Inflammatory macrophage (primary cell): ENCODE measurements around the gene ZNF316.

Experiments used
- DNase-seq, 2 donors: peaks; one replicate each; pipeline ENCODE4 v3.0.0-alpha.2; 2020 to 2022
- total RNA-seq, 18 experiments: gene quantifications; one replicate each; lab custom pipeline; 2026; ENCODE audit warnings: mixed read lengths in 6 of 18, inconsistent platforms in 2 of 18; lab: John Stamatoyannopoulos, UW

ZNF316 gene
- 16.3 to 251 (median 89.0) reads per million in 18 experiments for total RNA-seq

GRCh38 chr7:6636741-6637543 lies at the start of gene ZNF316:
TSS of gene ZNF316 (plus strand) at chr7:6637318. CDS start at chr7:6642410, 5,092 bp downstream.
- peak; percentile 76 to 91 for DNase-seq

GRCh38 chr7:6588566-6588965 lies 48.6 kb upstream of the ZNF316 start:
- DNase-seq: no peak

GRCh38 chr7:6589151-6589828 lies 47.8 kb upstream of the ZNF316 start:
- no peak for DNase-seq

GRCh38 chr7:6589829-6590644 lies 47.1 kb upstream of the ZNF316 start, which contains the start of gene INTS15:
TSS of gene INTS15 (plus strand) at chr7:6590021. CDS start at chr7:6590284, 263 bp downstream.
- DNase-seq: peak; percentile 77 to 87

- DNase-seq: no peak
These were observed 46.4 kb upstream of the ZNF316 start for GRCh38 chr7:6590645-6591110.

DNA sequence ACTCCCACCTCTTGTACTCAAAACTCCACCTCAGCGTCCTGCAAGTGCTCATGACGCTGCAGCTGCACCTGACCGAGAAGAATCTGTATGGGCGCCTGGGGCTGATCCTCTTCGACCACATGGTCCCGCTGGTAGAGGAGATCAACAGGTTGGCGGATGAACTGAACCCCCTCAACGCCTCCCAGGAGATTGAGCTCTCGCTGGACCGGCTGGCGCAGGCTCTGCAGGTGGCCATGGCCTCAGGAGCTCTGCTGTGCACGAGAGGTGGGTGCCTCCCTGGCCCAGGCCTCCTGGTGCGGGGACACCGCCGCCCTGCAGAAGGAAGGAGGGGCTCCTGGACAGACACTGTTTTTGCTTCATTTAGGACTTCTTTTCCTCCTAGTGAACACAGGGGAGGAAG lies 37.0 kb upstream of the ZNF316 start:
- no peak for DNase-seq

GRCh38 chr7:6604458-6604857 lies 32.7 kb upstream of the ZNF316 start:
- DNase-seq: no peak

DNA sequence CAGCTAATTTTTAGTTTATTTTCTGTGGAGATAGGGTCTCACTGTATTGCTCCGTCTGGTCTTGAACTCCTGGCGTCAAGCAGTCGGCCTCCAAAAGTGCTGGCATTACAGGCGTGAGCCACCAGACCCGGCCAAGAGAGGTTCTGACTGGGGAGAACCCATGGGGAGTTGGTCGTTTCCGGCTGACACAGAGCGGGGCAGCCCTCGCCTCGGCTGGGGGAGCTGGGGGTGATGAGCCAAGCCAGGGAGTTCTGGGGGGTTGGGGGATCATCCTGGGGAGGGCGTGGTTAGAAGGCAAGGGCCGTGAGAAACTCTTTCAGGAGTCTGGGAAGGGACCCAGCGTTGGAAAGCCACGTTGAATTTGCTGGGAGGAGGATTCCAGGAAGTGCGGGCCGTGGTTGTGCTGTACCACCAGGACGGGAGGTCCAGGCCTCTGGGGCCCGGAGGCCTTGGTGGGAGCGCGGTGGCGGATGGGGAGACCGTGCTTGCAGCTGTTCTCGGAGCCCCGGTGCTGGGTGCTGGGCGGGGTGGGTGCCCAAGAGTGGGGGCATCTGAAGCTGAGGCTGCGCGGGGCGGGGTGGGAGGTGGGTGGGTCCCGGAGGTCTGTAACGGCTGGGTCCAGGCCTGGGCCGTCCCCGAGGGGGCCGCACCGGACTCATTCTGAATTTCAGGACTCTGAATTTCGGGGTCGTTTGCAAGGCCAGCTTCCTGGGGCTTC lies 30.1 kb upstream of the ZNF316 start:
- no peak for DNase-seq

GRCh38 chr7:6607651-6608051 lies 29.5 kb upstream of the ZNF316 start:
- no peak for DNase-seq

DNA sequence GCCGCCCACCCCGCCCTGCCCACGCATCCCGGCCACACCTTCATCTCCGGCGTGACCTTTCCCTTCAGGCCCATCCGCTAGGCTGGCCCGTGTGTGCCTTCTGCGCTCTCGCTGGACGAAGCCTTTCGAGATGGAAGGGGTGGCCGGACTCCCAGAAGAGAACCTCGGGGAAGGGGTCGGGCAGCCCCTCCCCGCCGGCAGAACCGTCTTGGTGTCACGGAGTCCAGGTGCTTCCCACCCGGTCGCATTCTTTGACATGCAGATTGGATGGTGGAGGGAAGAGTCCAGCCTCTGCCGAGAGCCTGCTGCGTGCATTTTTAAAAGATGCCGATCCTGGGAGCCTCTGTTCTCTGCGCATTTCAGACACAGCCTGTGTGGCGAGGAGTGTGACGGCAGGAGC lies 29.0 kb upstream of the ZNF316 start:
- DNase-seq: no peak

- no peak for DNase-seq
These were observed 28.3 kb upstream of the ZNF316 start for GRCh38 chr7:6608794-6609193.

GRCh38 chr7:6612819-6613218 lies 24.3 kb upstream of the ZNF316 start:
- no peak for DNase-seq

- DNase-seq: no peak
These were observed 23.4 kb upstream of the ZNF316 start for GRCh38 chr7:6613706-6614105.

GRCh38 chr7:6614953-6615722 lies 22.0 kb upstream of the ZNF316 start, which contains the start of gene ZNF853:
TSS of gene ZNF853 (plus strand) at chr7:6615610. CDS start at chr7:6616175, 565 bp downstream.
- DNase-seq: no peak

DNA sequence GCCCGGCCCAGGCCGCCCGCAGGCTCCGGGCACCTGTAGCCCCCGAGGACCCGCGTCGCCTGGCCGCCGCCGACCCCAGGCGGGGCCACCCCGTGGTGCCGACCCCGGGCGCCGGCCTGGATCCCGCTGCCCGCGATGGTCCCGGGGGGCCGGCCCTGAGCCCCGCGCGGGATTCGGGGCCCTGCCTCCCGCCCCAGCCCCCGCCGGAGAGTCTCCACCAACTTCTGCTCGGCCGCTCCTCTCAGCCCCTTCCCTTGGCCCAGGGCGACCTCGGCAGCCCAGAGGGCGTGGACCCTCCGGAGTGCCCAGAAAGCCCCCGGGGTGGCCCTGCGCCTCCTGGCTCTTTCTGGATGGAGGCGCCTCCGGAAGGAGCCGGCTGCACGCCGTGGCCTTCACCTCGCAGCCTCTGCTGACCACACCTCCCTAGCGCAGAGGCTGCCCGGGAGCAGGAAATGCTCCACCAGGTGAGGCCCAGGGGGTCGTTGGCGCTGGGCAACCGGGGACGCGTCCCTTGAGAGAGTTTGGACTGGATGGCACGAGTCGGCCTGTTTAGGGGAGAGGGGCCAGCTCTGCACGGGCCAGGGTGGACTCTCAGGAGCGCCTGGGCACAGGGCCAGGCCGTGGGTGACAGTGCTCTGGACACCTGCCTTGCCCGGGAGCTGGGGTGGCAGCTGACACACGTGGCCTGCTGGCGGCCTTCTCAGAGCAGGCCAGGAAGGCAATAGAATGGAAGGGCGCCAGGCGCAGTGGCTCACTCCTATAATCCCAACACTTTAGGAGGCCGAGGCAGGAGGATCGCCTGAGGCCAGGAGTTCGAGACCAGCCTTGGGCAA lies 21.2 kb upstream of the ZNF316 start:
- no peak for DNase-seq

- no peak for DNase-seq
These were observed 20.1 kb upstream of the ZNF316 start for GRCh38 chr7:6616854-6617643.

DNA sequence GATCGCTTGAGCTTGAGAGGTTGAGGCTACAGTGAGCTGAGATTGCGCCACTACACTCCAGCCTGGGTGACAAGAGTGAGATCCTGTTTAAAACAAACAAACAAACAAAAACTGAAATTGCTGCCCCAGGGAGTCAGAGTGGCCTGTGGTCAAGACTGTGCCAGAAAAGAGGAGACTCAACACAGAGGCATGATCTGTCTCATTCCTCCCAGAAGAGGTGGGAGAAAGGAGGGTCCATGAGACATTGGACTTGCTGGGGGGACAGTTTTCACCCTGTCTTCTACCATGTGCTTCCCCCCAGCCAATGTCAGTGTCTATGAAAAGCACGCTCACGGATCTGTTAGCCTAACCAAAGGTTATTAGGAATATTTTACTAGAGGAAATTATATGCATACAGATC lies 18.5 kb upstream of the ZNF316 start:
- no peak for DNase-seq

GRCh38 chr7:6619961-6620360 lies 17.2 kb upstream of the ZNF316 start:
- DNase-seq: no peak
